ENCODE measurements around the gene ITGB3BP.
"Not testable (repeated sequence)": the region's sequence is repeated elsewhere in the genome, so short reads cannot be mapped to it uniquely, and the experiment has no call there.

ITGB3BP gene

GRCh38 chr1:63509718-63510117, 13.3 kb downstream of the ITGB3BP start:
- no peak for DNase-seq (ENCODE audit: low read depth in 3 of 3, low spot score in 1 of 3)

- DNase-seq (ENCODE audit: low read depth in 3 of 3, low spot score in 1 of 3) = no peak
These were observed 16.2 kb downstream of the ITGB3BP start for GRCh38 chr1:63506782-63507181.

- DNase-seq (ENCODE audit: low read depth in 3 of 3, low spot score in 1 of 3) = no peak
These were observed 21.8 kb downstream of the ITGB3BP start for GRCh38 chr1:63501256-63501655.

GRCh38 chr1:63498106-63498505, 24.9 kb downstream of the ITGB3BP start:
- no peak for DNase-seq (ENCODE audit: low read depth in 3 of 3, low spot score in 1 of 3)

GRCh38 chr1:63497577-63497976, 25.4 kb downstream of the ITGB3BP start:
- DNase-seq (ENCODE audit: low read depth in 3 of 3, low spot score in 1 of 3) = no peak

- DNase-seq (ENCODE audit: low read depth in 3 of 3, low spot score in 1 of 3) = no peak
These were observed 35.5 kb downstream of the ITGB3BP start for GRCh38 chr1:63487336-63488065.

- no peak for DNase-seq (ENCODE audit: low read depth in 3 of 3, low spot score in 1 of 3)
These were observed 36.4 kb downstream of the ITGB3BP start for GRCh38 chr1:63486629-63487028.

GRCh38 chr1:63480057-63480456, 43.0 kb downstream of the ITGB3BP start:
- DNase-seq (ENCODE audit: low read depth in 3 of 3, low spot score in 1 of 3) = no peak

GRCh38 chr1:63475761-63476160, 47.3 kb downstream of the ITGB3BP start:
- DNase-seq (ENCODE audit: low read depth in 3 of 3, low spot score in 1 of 3) = no peak

GRCh38 chr1:63468683-63469082, 54.3 kb downstream of the ITGB3BP start:
- DNase-seq (ENCODE audit: low read depth in 3 of 3, low spot score in 1 of 3) = not testable (repeated sequence)

- DNase-seq (ENCODE audit: low read depth in 3 of 3, low spot score in 1 of 3) = no peak
These were observed 56.3 kb downstream of the ITGB3BP start for GRCh38 chr1:63466759-63467158.

- no peak for DNase-seq (ENCODE audit: low read depth in 3 of 3, low spot score in 1 of 3)
These were observed 56.8 kb downstream of the ITGB3BP start for GRCh38 chr1:63466181-63466580.

- DNase-seq (ENCODE audit: low read depth in 3 of 3, low spot score in 1 of 3) = no peak
These were observed 59.8 kb downstream of the ITGB3BP start for GRCh38 chr1:63463248-63463647.

GRCh38 chr1:63461661-63462230, 61.3 kb downstream of the ITGB3BP start:
- no peak for DNase-seq (ENCODE audit: low read depth in 3 of 3, low spot score in 1 of 3)

- no peak for DNase-seq (ENCODE audit: low read depth in 3 of 3, low spot score in 1 of 3)
These were observed 64.3 kb downstream of the ITGB3BP start for GRCh38 chr1:63458750-63459149.

- no peak for DNase-seq (ENCODE audit: low read depth in 3 of 3, low spot score in 1 of 3)
These were observed 68.8 kb downstream of the ITGB3BP start for GRCh38 chr1:63454269-63454668.

GRCh38 chr1:63453232-63453631, 69.8 kb downstream of the ITGB3BP start:
- DNase-seq (ENCODE audit: low read depth in 3 of 3, low spot score in 1 of 3) = no peak

- no peak for DNase-seq (ENCODE audit: low read depth in 3 of 3, low spot score in 1 of 3)
These were observed 72.6 kb downstream of the ITGB3BP start for GRCh38 chr1:63450416-63450815.

- DNase-seq (ENCODE audit: low read depth in 3 of 3, low spot score in 1 of 3) = no peak
These were observed 74.2 kb downstream of the ITGB3BP start for GRCh38 chr1:63448731-63449246.

- DNase-seq (ENCODE audit: low read depth in 3 of 3, low spot score in 1 of 3) = no peak
These were observed 80.9 kb downstream of the ITGB3BP start for GRCh38 chr1:63442141-63442475.

GRCh38 chr1:63435161-63435560, 87.9 kb downstream of the ITGB3BP start:
- no peak for DNase-seq (ENCODE audit: low read depth in 3 of 3, low spot score in 1 of 3)

GRCh38 chr1:63429281-63429680, 93.7 kb downstream of the ITGB3BP start:
- DNase-seq (ENCODE audit: low read depth in 3 of 3, low spot score in 1 of 3) = no peak

- no peak for DNase-seq (ENCODE audit: low read depth in 3 of 3, low spot score in 1 of 3)
These were observed 94.2 kb downstream of the ITGB3BP start for GRCh38 chr1:63428815-63429214.

All from stimulated activated CD4-positive, alpha-beta T cell treated with anti-CD3 and anti-CD28 coated beads, TNF-alpha, amount 100 ng/mL, for 1 hour (primary cell).